Measurements from ENCODE around the gene SORCS1.

Gene SORCS1

DNA sequence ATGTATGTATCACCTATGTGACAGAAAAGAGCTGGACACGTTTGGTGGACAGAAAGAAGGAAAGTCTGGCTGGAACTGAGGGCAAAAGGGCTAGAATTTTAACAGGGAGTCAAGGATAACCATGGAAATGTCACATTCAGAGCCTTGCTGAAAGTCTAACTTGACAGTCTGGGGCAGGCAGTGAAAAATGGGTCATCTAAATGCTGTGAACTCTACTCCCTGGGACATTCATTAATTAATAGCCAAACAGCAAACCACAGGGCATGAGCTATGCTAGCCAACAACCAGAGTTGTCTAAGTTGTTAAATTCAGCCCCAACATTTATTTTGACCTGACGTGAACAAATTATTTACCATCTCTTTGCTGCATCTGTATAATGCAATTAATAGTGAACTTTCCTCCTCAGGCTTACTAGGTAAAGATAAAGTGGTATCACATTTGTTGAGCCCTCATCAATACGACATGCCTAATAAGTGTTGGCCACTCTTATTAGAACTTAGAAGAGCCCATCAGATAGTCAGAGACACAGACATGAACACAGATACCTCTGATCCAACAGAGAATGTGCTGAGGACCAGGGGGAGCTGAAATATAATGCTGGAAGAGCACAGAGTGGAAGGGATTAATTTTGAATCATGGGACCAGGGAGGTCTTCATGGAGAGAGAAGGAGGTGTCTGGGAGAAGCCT lies 109.9 kb downstream of the SORCS1 start:
- TF ChIP-seq POLR2AphosphoS5 (IDR thresholded peaks at IDR 0.05; ENCODE audit: borderline replicate concordance, low read depth, low read length) (no peak), EZH2 (IDR thresholded peaks at IDR 0.05) (no peak), FOXP2 (optimal IDR thresholded peaks at IDR 0.05; ENCODE audit: control extremely low read depth, extremely low read length, insufficient read depth) (no peak)
- Histone ChIP-seq H3K9me3 (ENCODE audit: low read depth, low read length) (no peaks in the 10 kb centered on the region), H3K4me3 (no peak overlapping the region), H3K9ac (ENCODE audit: insufficient read length) (no peak overlapping the region), H3K36me3 (ENCODE audit: insufficient read depth, low read length) (no peaks in the 10 kb centered on the region), H3K27ac (no peak overlapping the region)
- DNase-seq (ENCODE audit: low read depth, low spot score): no peak

DNA sequence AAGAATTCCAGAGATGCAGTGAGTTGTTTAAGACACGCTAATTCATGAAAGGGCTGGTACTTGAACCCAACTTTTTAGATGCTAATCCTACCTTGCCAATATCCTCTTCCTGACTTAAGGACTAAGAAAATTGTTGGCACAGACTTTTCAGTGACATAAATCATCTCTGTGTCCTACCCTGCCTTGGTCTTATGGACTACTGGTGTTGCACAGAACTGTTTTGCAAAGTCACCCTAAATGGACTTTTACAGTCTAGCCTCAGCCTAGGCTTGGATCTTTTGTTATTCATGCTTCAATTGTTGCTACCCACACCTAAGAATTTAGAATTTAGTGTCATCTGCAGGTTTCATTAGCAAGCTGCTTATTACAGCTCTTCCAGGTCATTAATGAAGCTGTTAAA lies 112.7 kb downstream of the SORCS1 start:
- Histone ChIP-seq H3K27ac (no peak overlapping the region), H3K9me3 (ENCODE audit: low read depth, low read length) (no peaks in the 10 kb centered on the region), H3K9ac (ENCODE audit: insufficient read length) (no peak overlapping the region), H3K4me3 (no peak overlapping the region), H3K36me3 (ENCODE audit: insufficient read depth, low read length) (no peaks in the 10 kb centered on the region)
- DNase-seq (ENCODE audit: low read depth, low spot score): no peak
- TF ChIP-seq POLR2AphosphoS5 (IDR thresholded peaks at IDR 0.05; ENCODE audit: borderline replicate concordance, low read depth, low read length) (no peak), EZH2 (IDR thresholded peaks at IDR 0.05) (no peak), FOXP2 (optimal IDR thresholded peaks at IDR 0.05; ENCODE audit: control extremely low read depth, extremely low read length, insufficient read depth) (no peak)

DNA sequence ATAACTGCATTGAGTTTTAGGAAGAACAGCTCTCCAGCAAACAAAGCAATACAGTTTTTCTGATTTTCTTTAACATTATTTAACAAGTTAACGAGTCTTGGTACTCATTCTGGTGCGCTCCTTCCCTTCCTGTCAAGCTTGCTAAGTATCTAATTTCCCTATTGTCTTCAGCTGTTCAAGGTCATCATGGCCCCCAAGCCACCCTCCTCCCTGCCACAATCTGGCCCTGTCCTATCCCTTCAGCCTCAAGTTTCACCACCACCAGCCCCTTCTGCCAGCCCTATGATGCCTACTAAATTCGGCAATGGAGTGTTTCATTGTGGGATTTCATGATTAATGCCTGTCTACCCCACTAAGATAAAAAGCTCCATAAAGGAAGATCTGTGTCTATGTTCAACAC lies 121.0 kb downstream of the SORCS1 start:
- no peak overlapping the region for H3K9ac ChIP-seq (ENCODE audit: insufficient read length)
- no peak for DNase-seq (ENCODE audit: low read depth, low spot score)
- no peak overlapping the region for H3K27ac ChIP-seq
- no peaks in the 10 kb centered on the region for H3K36me3 ChIP-seq (ENCODE audit: insufficient read depth, low read length)
- H3K4me3 ChIP-seq: no peak overlapping the region
- H3K9me3 ChIP-seq (ENCODE audit: low read depth, low read length): no peaks in the 10 kb centered on the region
- TF ChIP-seq EZH2 (IDR thresholded peaks at IDR 0.05) (no peak), POLR2AphosphoS5 (IDR thresholded peaks at IDR 0.05; ENCODE audit: borderline replicate concordance, low read depth, low read length) (no peak), FOXP2 (optimal IDR thresholded peaks at IDR 0.05; ENCODE audit: control extremely low read depth, extremely low read length, insufficient read depth) (no peak)

DNA sequence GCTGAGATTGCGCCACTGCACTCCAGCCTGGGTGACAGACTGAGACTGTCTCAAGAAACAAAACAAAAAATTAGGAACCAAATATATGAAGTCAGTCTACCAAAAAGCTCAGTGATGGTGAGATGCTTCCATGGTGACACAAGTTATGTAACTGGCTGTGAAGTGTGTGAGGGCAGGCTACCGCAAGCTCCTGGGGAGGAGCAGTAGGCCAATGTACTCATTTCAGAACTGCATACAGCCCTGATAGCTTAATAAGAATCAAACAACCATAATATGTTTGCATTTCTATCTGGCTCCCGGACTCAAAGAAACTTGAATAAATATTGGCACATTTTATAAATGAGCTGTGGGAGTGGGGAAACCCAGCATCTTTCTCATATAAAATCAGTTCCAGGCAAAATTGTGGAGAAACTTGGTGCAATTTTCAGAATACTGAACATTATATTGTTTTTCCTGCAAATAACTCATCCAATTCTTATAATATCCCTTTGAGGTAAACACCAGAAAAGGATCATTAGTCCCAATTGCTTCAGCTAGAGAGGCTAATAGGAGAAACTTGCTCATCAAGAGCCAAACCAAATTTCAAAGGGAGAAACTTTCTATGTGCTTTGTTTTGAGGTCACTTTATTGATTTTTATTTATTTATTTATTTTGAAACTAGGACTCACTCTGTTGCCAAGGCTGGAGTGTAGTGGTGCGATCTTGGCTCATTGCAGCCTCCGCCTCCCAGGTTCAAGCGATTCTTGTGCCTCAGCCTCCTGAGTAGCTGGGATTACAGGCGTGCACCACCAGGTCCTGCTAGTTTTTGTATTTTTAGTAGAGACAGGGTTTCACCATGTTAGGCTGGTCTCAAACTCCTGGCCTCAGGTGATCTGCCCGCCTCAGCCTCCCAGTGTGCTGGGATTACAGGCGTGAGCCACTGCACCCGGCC lies 127.0 kb downstream of the SORCS1 start:
- H3K4me3 ChIP-seq: no peak overlapping the region
- no peak for DNase-seq (ENCODE audit: low read depth, low spot score)

DNA sequence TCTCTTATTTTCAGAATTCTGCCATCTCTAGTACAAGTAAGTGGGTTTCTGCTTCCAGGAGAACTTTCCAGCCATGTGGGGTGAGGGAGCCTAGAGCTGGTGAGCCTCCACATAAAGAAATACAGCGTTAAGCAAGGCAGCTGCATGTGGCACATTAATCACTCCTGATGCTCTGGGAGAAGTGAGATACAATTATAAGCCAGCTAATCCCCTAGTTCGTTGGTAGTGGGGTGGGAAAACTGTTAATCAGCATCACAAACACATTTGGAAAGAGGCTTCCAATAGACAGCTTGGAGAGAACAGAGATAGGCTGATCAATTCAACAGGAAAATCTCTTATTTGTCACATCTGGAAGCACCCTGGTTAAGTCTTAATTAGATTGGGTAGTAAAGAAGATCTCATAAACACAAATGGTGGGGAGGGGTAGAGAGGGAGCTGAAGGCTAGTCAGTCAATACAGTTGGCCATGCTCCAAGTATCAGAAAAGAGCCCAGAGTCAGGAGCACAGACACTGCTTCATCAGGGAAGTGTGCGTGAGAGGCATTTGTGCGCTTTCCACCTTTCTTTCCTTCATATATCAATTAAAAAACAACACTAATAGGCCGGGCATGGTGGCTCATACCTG lies 130.6 kb downstream of the SORCS1 start:
- H3K9me3 ChIP-seq (ENCODE audit: low read depth, low read length): no peaks in the 10 kb centered on the region

More for the DNA sequence above, 127.0 kb downstream of the SORCS1 start:
- no peaks in the 10 kb centered on the region for H3K9me3 ChIP-seq (ENCODE audit: low read depth, low read length)
- no peak overlapping the region for H3K27ac ChIP-seq
- no peak overlapping the region for H3K9ac ChIP-seq (ENCODE audit: insufficient read length)
- H3K36me3 ChIP-seq (ENCODE audit: insufficient read depth, low read length): no peaks in the 10 kb centered on the region
- TF ChIP-seq POLR2AphosphoS5 (IDR thresholded peaks at IDR 0.05; ENCODE audit: borderline replicate concordance, low read depth, low read length) (no peak), FOXP2 (optimal IDR thresholded peaks at IDR 0.05; ENCODE audit: control extremely low read depth, extremely low read length, insufficient read depth) (no peak), EZH2 (IDR thresholded peaks at IDR 0.05) (no peak)

DNA sequence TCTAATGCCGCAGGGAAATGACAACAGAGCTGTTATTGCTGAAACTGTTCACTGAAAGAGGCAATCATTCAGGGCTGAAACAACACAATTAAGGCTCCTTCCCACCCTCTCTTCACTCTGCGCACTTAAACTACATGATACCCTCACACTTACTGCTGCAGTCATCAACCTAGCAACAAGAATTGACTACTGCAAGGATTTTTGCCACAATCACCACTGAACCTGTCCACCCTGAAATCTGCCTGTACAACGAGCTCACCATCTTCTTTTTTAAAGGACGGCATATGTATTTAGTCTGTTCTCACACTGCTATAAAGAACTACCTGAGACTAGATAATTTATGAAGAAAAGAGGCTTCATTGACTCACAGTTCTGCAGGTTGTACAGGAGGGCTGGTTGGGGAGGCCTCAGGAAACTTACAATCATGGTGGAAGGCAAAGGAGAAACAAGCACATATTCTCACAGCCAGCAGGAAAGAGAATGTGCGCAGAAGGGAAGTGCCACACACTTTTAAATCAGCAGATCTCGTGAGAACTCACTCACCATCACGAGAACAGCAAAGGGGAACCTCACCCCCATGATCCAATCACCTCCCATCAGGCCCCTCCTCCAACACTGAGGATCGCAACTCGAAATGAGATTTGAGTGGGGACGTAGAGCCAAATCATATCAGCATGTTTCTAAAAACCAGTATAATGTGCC lies 131.7 kb downstream of the SORCS1 start:
- Histone ChIP-seq H3K9me3 (ENCODE audit: low read depth, low read length) (no peaks in the 10 kb centered on the region), H3K4me3 (no peak overlapping the region), H3K36me3 (ENCODE audit: insufficient read depth, low read length) (no peaks in the 10 kb centered on the region), H3K27ac (no peak overlapping the region), H3K9ac (ENCODE audit: insufficient read length) (no peak overlapping the region)
- no peak for DNase-seq (ENCODE audit: low read depth, low spot score)
- TF ChIP-seq POLR2AphosphoS5 (IDR thresholded peaks at IDR 0.05; ENCODE audit: borderline replicate concordance, low read depth, low read length) (no peak), EZH2 (IDR thresholded peaks at IDR 0.05) (no peak), FOXP2 (optimal IDR thresholded peaks at IDR 0.05; ENCODE audit: control extremely low read depth, extremely low read length, insufficient read depth) (no peak)

More for the DNA sequence above, 130.6 kb downstream of the SORCS1 start:
- H3K9ac ChIP-seq (ENCODE audit: insufficient read length): no peak overlapping the region
- no peak overlapping the region for H3K27ac ChIP-seq
- TF ChIP-seq EZH2 (IDR thresholded peaks at IDR 0.05) (no peak), POLR2AphosphoS5 (IDR thresholded peaks at IDR 0.05; ENCODE audit: borderline replicate concordance, low read depth, low read length) (no peak), FOXP2 (optimal IDR thresholded peaks at IDR 0.05; ENCODE audit: control extremely low read depth, extremely low read length, insufficient read depth) (no peak)
- H3K36me3 ChIP-seq (ENCODE audit: insufficient read depth, low read length): no peaks in the 10 kb centered on the region
- no peak for DNase-seq (ENCODE audit: low read depth, low spot score)
- H3K4me3 ChIP-seq: no peak overlapping the region

DNA sequence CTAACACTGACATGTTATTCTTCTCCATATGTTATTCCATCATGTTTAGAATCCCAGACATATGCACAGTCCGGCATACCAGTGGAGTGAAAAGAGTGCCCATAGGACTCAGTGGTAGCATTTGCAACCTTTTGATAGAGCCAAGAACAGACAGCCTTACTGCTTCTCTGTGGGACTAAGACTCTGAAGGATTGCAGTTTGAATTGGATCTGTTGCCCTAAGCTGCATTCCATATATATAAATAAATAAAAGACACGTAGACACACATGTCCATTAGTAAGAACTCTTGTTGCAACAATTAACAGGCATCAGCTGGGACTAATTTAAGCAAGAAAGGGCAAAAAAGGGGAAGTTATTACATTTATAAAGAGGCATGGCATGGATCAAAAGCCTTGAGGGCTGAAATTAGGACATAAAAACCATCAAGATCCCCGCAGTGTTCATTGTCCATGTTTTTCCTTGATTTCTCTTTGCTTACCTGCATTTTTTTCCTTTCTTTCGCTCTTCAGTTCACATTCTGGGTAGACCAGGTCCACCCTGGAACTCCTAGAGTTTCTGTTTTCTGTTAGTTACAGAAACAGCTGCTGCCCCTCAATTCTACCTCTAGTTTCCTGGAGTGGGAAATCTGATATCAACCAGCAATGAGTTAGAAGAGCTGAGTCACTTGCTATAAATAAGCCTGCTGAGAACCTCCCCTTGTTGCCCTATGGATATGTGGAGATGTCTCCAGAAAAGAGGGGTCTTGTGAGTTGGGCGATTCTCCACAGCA lies 132.4 kb downstream of the SORCS1 start:
- DNase-seq (ENCODE audit: low read depth, low spot score): no peak
- Histone ChIP-seq H3K9me3 (ENCODE audit: low read depth, low read length) (no peaks in the 10 kb centered on the region), H3K27ac (no peak overlapping the region), H3K4me3 (no peak overlapping the region), H3K9ac (ENCODE audit: insufficient read length) (no peak overlapping the region), H3K36me3 (ENCODE audit: insufficient read depth, low read length) (no peaks in the 10 kb centered on the region)
- TF ChIP-seq EZH2 (IDR thresholded peaks at IDR 0.05) (no peak), FOXP2 (optimal IDR thresholded peaks at IDR 0.05; ENCODE audit: control extremely low read depth, extremely low read length, insufficient read depth) (no peak), POLR2AphosphoS5 (IDR thresholded peaks at IDR 0.05; ENCODE audit: borderline replicate concordance, low read depth, low read length) (no peak)
